Measurements from ENCODE around the gene BICD1.

Gene BICD1

GRCh38 chr12:32235251-32235650 lies 128.6 kb downstream of the BICD1 start:
- Histone ChIP-seq H3K27me3 (ENCODE audit: control insufficient read depth, insufficient read depth, low read length) (no peaks in the 10 kb centered on the region), H3K9me3 (ENCODE audit: control insufficient read depth, low read length) (no peaks in the 10 kb centered on the region), H3K4me1 (ENCODE audit: control insufficient read depth, insufficient read depth, low read length) (no peaks in the 10 kb centered on the region), H3K9ac (ENCODE audit: low read length) (no peak overlapping the region), H3K4me3 (ENCODE audit: low read length) (no peak overlapping the region), H3K36me3 (ENCODE audit: control insufficient read depth, insufficient read depth, low read length) (no peaks in the 10 kb centered on the region)

GRCh38 chr12:32240162-32240561 lies 133.5 kb downstream of the BICD1 start:
- Histone ChIP-seq H3K9ac (ENCODE audit: low read length) (no peak overlapping the region), H3K36me3 (ENCODE audit: control insufficient read depth, insufficient read depth, low read length) (no peaks in the 10 kb centered on the region), H3K4me3 (ENCODE audit: low read length) (no peak overlapping the region), H3K9me3 (ENCODE audit: control insufficient read depth, low read length) (no peaks in the 10 kb centered on the region), H3K4me1 (ENCODE audit: control insufficient read depth, insufficient read depth, low read length) (peaks cover under 1% of the 10 kb centered on the region), H3K27me3 (ENCODE audit: control insufficient read depth, insufficient read depth, low read length) (no peaks in the 10 kb centered on the region)

GRCh38 chr12:32240831-32241230 lies 134.2 kb downstream of the BICD1 start:
- Histone ChIP-seq H3K36me3 (ENCODE audit: control insufficient read depth, insufficient read depth, low read length) (no peaks in the 10 kb centered on the region), H3K4me1 (ENCODE audit: control insufficient read depth, insufficient read depth, low read length) (peaks cover 5% of the 10 kb centered on the region), H3K9ac (ENCODE audit: low read length) (no peak overlapping the region), H3K4me3 (ENCODE audit: low read length) (no peak overlapping the region), H3K27me3 (ENCODE audit: control insufficient read depth, insufficient read depth, low read length) (no peaks in the 10 kb centered on the region), H3K9me3 (ENCODE audit: control insufficient read depth, low read length) (no peaks in the 10 kb centered on the region)

- peaks cover 5% of the 10 kb centered on the region for H3K4me1 ChIP-seq (ENCODE audit: control insufficient read depth, insufficient read depth, low read length)
- H3K36me3 ChIP-seq (ENCODE audit: control insufficient read depth, insufficient read depth, low read length) = no peaks in the 10 kb centered on the region
- H3K9me3 ChIP-seq (ENCODE audit: control insufficient read depth, low read length) = no peaks in the 10 kb centered on the region
- H3K9ac ChIP-seq (ENCODE audit: low read length) = no peak overlapping the region
- no peak overlapping the region for H3K4me3 ChIP-seq (ENCODE audit: low read length)
- no peaks in the 10 kb centered on the region for H3K27me3 ChIP-seq (ENCODE audit: control insufficient read depth, insufficient read depth, low read length)
Observed at GRCh38 chr12:32242641-32243040, 136.0 kb downstream of the BICD1 start.

- Histone ChIP-seq H3K4me1 (ENCODE audit: control insufficient read depth, insufficient read depth, low read length) (peaks cover 5% of the 10 kb centered on the region), H3K27me3 (ENCODE audit: control insufficient read depth, insufficient read depth, low read length) (no peaks in the 10 kb centered on the region), H3K36me3 (ENCODE audit: control insufficient read depth, insufficient read depth, low read length) (no peaks in the 10 kb centered on the region), H3K4me3 (ENCODE audit: low read length) (no peak overlapping the region), H3K9me3 (ENCODE audit: control insufficient read depth, low read length) (no peaks in the 10 kb centered on the region), H3K9ac (ENCODE audit: low read length) (no peak overlapping the region)
Observed at GRCh38 chr12:32248441-32249140, 141.9 kb downstream of the BICD1 start.

GRCh38 chr12:32249777-32250176 lies 143.1 kb downstream of the BICD1 start:
- Histone ChIP-seq H3K27me3 (ENCODE audit: control insufficient read depth, insufficient read depth, low read length) (no peaks in the 10 kb centered on the region), H3K9ac (ENCODE audit: low read length) (no peak overlapping the region), H3K36me3 (ENCODE audit: control insufficient read depth, insufficient read depth, low read length) (no peaks in the 10 kb centered on the region), H3K4me3 (ENCODE audit: low read length) (no peak overlapping the region), H3K9me3 (ENCODE audit: control insufficient read depth, low read length) (no peaks in the 10 kb centered on the region), H3K4me1 (ENCODE audit: control insufficient read depth, insufficient read depth, low read length) (peaks cover 5% of the 10 kb centered on the region)

- Histone ChIP-seq H3K4me1 (ENCODE audit: control insufficient read depth, insufficient read depth, low read length) (no peaks in the 10 kb centered on the region), H3K9me3 (ENCODE audit: control insufficient read depth, low read length) (no peaks in the 10 kb centered on the region), H3K27me3 (ENCODE audit: control insufficient read depth, insufficient read depth, low read length) (no peaks in the 10 kb centered on the region), H3K4me3 (ENCODE audit: low read length) (no peak overlapping the region), H3K36me3 (ENCODE audit: control insufficient read depth, insufficient read depth, low read length) (no peaks in the 10 kb centered on the region), H3K9ac (ENCODE audit: low read length) (no peak overlapping the region)
Observed at GRCh38 chr12:32252199-32253073, 145.8 kb downstream of the BICD1 start.

- no peaks in the 10 kb centered on the region for H3K36me3 ChIP-seq (ENCODE audit: control insufficient read depth, insufficient read depth, low read length)
- no peaks in the 10 kb centered on the region for H3K4me1 ChIP-seq (ENCODE audit: control insufficient read depth, insufficient read depth, low read length)
- H3K9ac ChIP-seq (ENCODE audit: low read length) = no peak overlapping the region
- H3K9me3 ChIP-seq (ENCODE audit: control insufficient read depth, low read length) = no peaks in the 10 kb centered on the region
- H3K4me3 ChIP-seq (ENCODE audit: low read length) = no peak overlapping the region
- H3K27me3 ChIP-seq (ENCODE audit: control insufficient read depth, insufficient read depth, low read length) = no peaks in the 10 kb centered on the region
Observed at GRCh38 chr12:32253154-32253790, 146.6 kb downstream of the BICD1 start.

GRCh38 chr12:32254260-32254956 lies 147.8 kb downstream of the BICD1 start:
- Histone ChIP-seq H3K4me3 (ENCODE audit: low read length) (no peak overlapping the region), H3K9me3 (ENCODE audit: control insufficient read depth, low read length) (no peaks in the 10 kb centered on the region), H3K4me1 (ENCODE audit: control insufficient read depth, insufficient read depth, low read length) (no peaks in the 10 kb centered on the region), H3K36me3 (ENCODE audit: control insufficient read depth, insufficient read depth, low read length) (no peaks in the 10 kb centered on the region), H3K27me3 (ENCODE audit: control insufficient read depth, insufficient read depth, low read length) (no peaks in the 10 kb centered on the region), H3K9ac (ENCODE audit: low read length) (no peak overlapping the region)

- no peak overlapping the region for H3K4me3 ChIP-seq (ENCODE audit: low read length)
- no peaks in the 10 kb centered on the region for H3K9me3 ChIP-seq (ENCODE audit: control insufficient read depth, low read length)
- no peaks in the 10 kb centered on the region for H3K36me3 ChIP-seq (ENCODE audit: control insufficient read depth, insufficient read depth, low read length)
- H3K4me1 ChIP-seq (ENCODE audit: control insufficient read depth, insufficient read depth, low read length) = no peaks in the 10 kb centered on the region
- no peaks in the 10 kb centered on the region for H3K27me3 ChIP-seq (ENCODE audit: control insufficient read depth, insufficient read depth, low read length)
- no peak overlapping the region for H3K9ac ChIP-seq (ENCODE audit: low read length)
Observed at GRCh38 chr12:32255588-32255987, 148.9 kb downstream of the BICD1 start.

- Histone ChIP-seq H3K36me3 (ENCODE audit: control insufficient read depth, insufficient read depth, low read length) (no peaks in the 10 kb centered on the region), H3K4me1 (ENCODE audit: control insufficient read depth, insufficient read depth, low read length) (no peaks in the 10 kb centered on the region), H3K9me3 (ENCODE audit: control insufficient read depth, low read length) (no peaks in the 10 kb centered on the region), H3K9ac (ENCODE audit: low read length) (no peak overlapping the region), H3K27me3 (ENCODE audit: control insufficient read depth, insufficient read depth, low read length) (no peaks in the 10 kb centered on the region), H3K4me3 (ENCODE audit: low read length) (no peak overlapping the region)
Observed at GRCh38 chr12:32257695-32258496, 151.2 kb downstream of the BICD1 start.
